K562 (cell line): Measurements from ENCODE around the gene IMP4. TPM values are rescaled to one million over a fixed set of nuclear protein-coding genes. Genes with fewer than 3 reads are reported as not detected.

Experiments
- CEBPB ChIP-seq: fragments of 450-650 bp; IDR thresholded peaks from 2 replicates; pipeline ENCODE4 v1.6.1; 2016; ENCODE audit warnings: missing genetic modification characterization, missing compliant biosample characterization
- KDM5B ChIP-seq: fragments of 200-600 bp; sonication (generic); IDR thresholded peaks from 2 replicates; pipeline ENCODE4 v1.6.1; 2012; ENCODE audit warnings: low read depth, mild to moderate bottlenecking, moderate library complexity, low read length, control low read depth, inconsistent platforms; ENCODE audit not compliant: insufficient replicate concordance
- NR2C2 ChIP-seq, 2 experiments: fragments of 200-800 bp in 1 of 2; sonication (Bioruptor generic) in 1 of 2; sonication (generic) in 1 of 2; formaldehyde crosslinking in 1 of 2; IDR thresholded peaks; 2 replicates each; pipeline versions ENCODE4 v1.6.1 to v1.8.0; 2016 to 2022; ENCODE audit warnings: mild to moderate bottlenecking in 1 of 2, missing compliant biosample characterization in 1 of 2, missing genetic modification characterization in 1 of 2, missing genetic modification reagents in 1 of 2
- PHF8 ChIP-seq: fragments of 200-600 bp; sonication (generic); IDR thresholded peaks from 2 replicates; pipeline ENCODE4 v1.6.1; 2012; ENCODE audit warnings: mixed run types, mild to moderate bottlenecking, inconsistent platforms, low read length, moderate library complexity, borderline replicate concordance
- PKNOX1 ChIP-seq: fragments of 450-650 bp; IDR thresholded peaks from 2 replicates; pipeline ENCODE4 v1.6.1; 2016
- SIN3B ChIP-seq: fragments of 450-650 bp; IDR thresholded peaks from 2 replicates; pipeline ENCODE4 v1.6.1; 2017; ENCODE audit warnings: low read depth, mild to moderate bottlenecking, moderate library complexity
- SMAD3 ChIP-seq: fragments of 450-650 bp; formaldehyde crosslinking; conservative IDR thresholded peaks from 2 replicates; pipeline ENCODE4 v1.4.0; 2020; ENCODE audit warnings: mild to moderate bottlenecking
- SP1 ChIP-seq: sonication (generic); formaldehyde crosslinking; IDR thresholded peaks from 2 replicates; pipeline ENCODE4 v1.8.1; 2022; ENCODE audit warnings: mild to moderate bottlenecking, missing genetic modification reagents
- STAT6 ChIP-seq: sonication (generic); formaldehyde crosslinking; IDR thresholded peaks from 2 replicates; pipeline ENCODE4 v1.8.1; 2023; ENCODE audit warnings: mild to moderate bottlenecking, missing genetic modification reagents
- TAF1 ChIP-seq: IDR thresholded peaks from 2 replicates; pipeline ENCODE4 v1.6.1; 2011; ENCODE audit warnings: mild to moderate bottlenecking, low read length, moderate library complexity; ENCODE audit not compliant: insufficient read depth, control insufficient read depth, severe bottlenecking; ENCODE audit errors: extremely low read depth
- TAF9B ChIP-seq: fragments of 450-650 bp; IDR thresholded peaks from 2 replicates; pipeline ENCODE4 v1.6.1; 2018; ENCODE audit warnings: mild to moderate bottlenecking; ENCODE audit not compliant: partially characterized antibody
- TAL1 ChIP-seq: fragments of 450-650 bp; IDR thresholded peaks from 2 replicates; pipeline ENCODE4 v1.6.1; 2016; ENCODE audit warnings: mild to moderate bottlenecking
- ZNF318 ChIP-seq, 2 experiments: fragments of 450-650 bp; IDR thresholded peaks; 2 replicates each; pipeline ENCODE4 v1.6.1; 2016; ENCODE audit warnings: mild to moderate bottlenecking in 2 of 2, borderline replicate concordance in 1 of 2, low read depth in 1 of 2, moderate library complexity in 1 of 2
- polyA plus RNA-seq, 8 experiments: library from polyadenylated mRNA; depleted of rRNA in 4 of 8; stranded (reverse) in 5 of 8; unstranded in 3 of 8; fragments of >200 nt; fragmentation: Nextera tagmentation in 2 of 8; fragmentation: Illumina TruSeq in 1 of 8; extraction: Ambion mirVana in 2 of 8; extraction: Trizol in 1 of 8; gene quantifications; 2 replicates each; pipeline versions ENCODE4 v1.2.1 to v1.2.3, GENCODE V29; 2011 to 2014; ENCODE audit warnings: inconsistent platforms in 1 of 8, missing spikeins in 1 of 8
- total RNA-seq, 7 experiments: library from RNA; depleted of rRNA in 6 of 7; stranded (reverse); fragments of >200 nt in 6 of 7; fragmentation: Illumina TruSeq in 2 of 7; extraction: Trizol in 2 of 7; gene quantifications; 2 replicates each; pipeline versions ENCODE4 v1.2.1 to v1.2.3, GENCODE V29; 2011 to 2021; ENCODE audit warnings: low replicate concordance in 1 of 7

The IMP4 gene
- total and polyA plus RNA-seq, 9 of the 15 experiments (the other 6 are each of a cell fraction or from before 2014, with no cell fraction given), result 35.4 to 209 (median 100.0) TPM

GRCh38 chr2:130342020-130342532 lies 621 bp upstream of the IMP4 start (continued):
- TF ChIP-seq STAT6 (CRISPR knock-in tag), result peak; percentile 80; the same call in 1 of the 2 replicates
- TF ChIP-seq CEBPB (tag), result no peak
- no peak for TF ChIP-seq NR2C2 (CRISPR knock-in tag; IDR thresholded peaks at IDR 0.05)
- TF ChIP-seq NR2C2 (tag; IDR thresholded peaks at IDR 0.05), result peak; percentile 96
- TF ChIP-seq PKNOX1, result peak; percentile 66
- peak; percentile 60 for TF ChIP-seq PHF8
- TF ChIP-seq SMAD3 (CRISPR knock-in tag), result no peak
- peak in 1 of 2 experiments; percentile 25; a peak in 1 of 4 replicates for TF ChIP-seq ZNF318 (IDR thresholded peaks at IDR 0.05; ENCODE audit: borderline replicate concordance in 1 of 2, low read depth in 1 of 2)
- TF ChIP-seq SP1, result peak; percentile 52
- TF ChIP-seq TAF1, result peak; percentile 20
- TF ChIP-seq KDM5B, result peak; percentile 50
- peak; percentile 30 for TF ChIP-seq TAF9B
- TF ChIP-seq TAL1, result no peak
- peak; percentile 69; the same call in 1 of the 2 replicates for TF ChIP-seq SIN3B
